A673 (cell line): ENCODE measurements around the gene CPA4.

Experiments used
- EZH2 ChIP-seq: fragments of 200-600 bp; sonication (generic); IDR thresholded peaks from 2 replicates; pipeline ENCODE4 v1.6.1; 2017; ENCODE audit warnings: borderline replicate concordance, low read depth, mild to moderate bottlenecking, mixed read lengths, antibody characterized with exemption, low read length; ENCODE audit not compliant: poor library complexity, severe bottlenecking
- TF ChIP-seq, protein P1 (sequence below): fragments of 300-800, 200-600 bp; sonication (generic); conservative IDR thresholded peaks from 2 replicates; pipeline ENCODE4 v1.5.1; 2017; ENCODE audit warnings: low read depth, mild to moderate bottlenecking, antibody characterized with exemption, low read length, moderate library complexity, mixed read lengths

DNA sequence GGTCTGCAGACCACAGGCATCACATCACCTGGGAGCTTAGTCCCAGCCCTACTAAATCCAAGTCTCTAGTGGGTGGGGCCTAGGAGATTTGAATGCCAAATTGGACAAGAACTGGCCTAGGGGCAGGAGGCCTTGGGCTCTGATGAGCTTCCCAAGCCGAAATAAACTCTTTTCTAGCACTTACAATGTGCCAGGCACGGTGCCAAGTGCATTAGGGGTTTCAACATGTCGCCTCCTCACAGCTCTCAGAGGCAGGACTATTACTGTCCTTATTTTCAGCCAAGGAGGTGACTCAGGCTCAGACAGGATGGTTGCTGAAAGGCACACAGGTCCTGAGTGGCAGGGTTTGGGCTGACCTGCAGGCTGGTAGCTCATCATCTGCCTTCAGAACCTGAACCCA lies 78.1 kb downstream of the CPA4 start:
- TF ChIP-seq, protein P1, sequence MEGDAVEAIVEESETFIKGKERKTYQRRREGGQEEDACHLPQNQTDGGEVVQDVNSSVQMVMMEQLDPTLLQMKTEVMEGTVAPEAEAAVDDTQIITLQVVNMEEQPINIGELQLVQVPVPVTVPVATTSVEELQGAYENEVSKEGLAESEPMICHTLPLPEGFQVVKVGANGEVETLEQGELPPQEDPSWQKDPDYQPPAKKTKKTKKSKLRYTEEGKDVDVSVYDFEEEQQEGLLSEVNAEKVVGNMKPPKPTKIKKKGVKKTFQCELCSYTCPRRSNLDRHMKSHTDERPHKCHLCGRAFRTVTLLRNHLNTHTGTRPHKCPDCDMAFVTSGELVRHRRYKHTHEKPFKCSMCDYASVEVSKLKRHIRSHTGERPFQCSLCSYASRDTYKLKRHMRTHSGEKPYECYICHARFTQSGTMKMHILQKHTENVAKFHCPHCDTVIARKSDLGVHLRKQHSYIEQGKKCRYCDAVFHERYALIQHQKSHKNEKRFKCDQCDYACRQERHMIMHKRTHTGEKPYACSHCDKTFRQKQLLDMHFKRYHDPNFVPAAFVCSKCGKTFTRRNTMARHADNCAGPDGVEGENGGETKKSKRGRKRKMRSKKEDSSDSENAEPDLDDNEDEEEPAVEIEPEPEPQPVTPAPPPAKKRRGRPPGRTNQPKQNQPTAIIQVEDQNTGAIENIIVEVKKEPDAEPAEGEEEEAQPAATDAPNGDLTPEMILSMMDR = no peak
- TF ChIP-seq EZH2 = no peak
